Vagina (tissue), 2 donors: ENCODE data around the gene FBXO21. TPM values are rescaled to one million over a fixed set of nuclear protein-coding genes. Genes with fewer than 3 reads are reported as not detected.
"Not testable (repeated sequence)": the region's sequence is repeated elsewhere in the genome, so short reads cannot be mapped to it uniquely, and the experiment has no call there.

Experiments
- DNase-seq, 2 donors: peaks; one replicate each; pipeline ENCODE4 v3.0.0-alpha.2; 2017; ENCODE audit errors: extremely low spot score in 2 of 2
- H3K27ac ChIP-seq: fragments of 200-600 bp; sonication (generic); one replicate; pipeline ENCODE4 v1.5.1; 2019
- H3K27me3 ChIP-seq: fragments of 200-600 bp; sonication (generic); one replicate; pipeline ENCODE4 v1.5.1; 2019
- H3K36me3 ChIP-seq, 2 donors: fragments of 200-600 bp; sonication (generic); one replicate each; pipeline ENCODE4 v1.5.1; 2017 to 2019
- H3K4me1 ChIP-seq: fragments of 200-600 bp; sonication (generic); one replicate; pipeline ENCODE4 v1.5.1; 2019
- H3K4me3 ChIP-seq, 2 donors: fragments of 200-600 bp; sonication (generic); 1 replicate in 1 of 2; 2 replicates in 1 of 2; pipeline ENCODE4 v1.5.1; 2016 to 2019
- H3K9me3 ChIP-seq: fragments of 200-600 bp; sonication (generic); one replicate; pipeline ENCODE4 v1.5.1; 2019
- CTCF ChIP-seq, 3 experiments: fragments of 450-650 bp in 2 of 3; fragments of 200-600 bp in 1 of 3; sonication (generic) in 1 of 3; IDR thresholded peaks; one replicate each; pipeline ENCODE4 v1.5.1; 2017 to 2019; ENCODE audit warnings: antibody characterized with exemption in 3 of 3, mild to moderate bottlenecking in 2 of 3, moderate library complexity in 2 of 3
- POLR2A ChIP-seq, 2 donors: fragments of 450-650 bp; IDR thresholded peaks; one replicate each; pipeline ENCODE4 v1.6.1; 2017; ENCODE audit warnings: antibody characterized with exemption in 2 of 2, mild to moderate bottlenecking in 2 of 2, moderate library complexity in 2 of 2
- POLR2AphosphoS5 ChIP-seq, 2 donors: sonication (generic); formaldehyde crosslinking; IDR thresholded peaks; one replicate each; pipeline ENCODE4 v1.9.0; 2017; ENCODE audit warnings: antibody characterized with exemption in 2 of 2, mild to moderate bottlenecking in 2 of 2, low read depth in 1 of 2; ENCODE audit not compliant: insufficient read depth in 1 of 2
- intact Hi-C: fragments of 100-400 bp; cut with DNase I; formaldehyde crosslinking; loops from one replicate; pipeline ENCODE4 v1.15.1; 2023
- total RNA-seq: library from RNA; depleted of rRNA; stranded (reverse); fragments of >200 nt; gene quantifications from one replicate; pipeline ENCODE4 v1.2.3, GENCODE V29; 2016

Gene FBXO21
- total RNA-seq, 1 donor from 2014 or later, result 62.4 TPM

- intact Hi-C loops, result no loop called here
- H3K27me3 ChIP-seq, result no peaks in the 10 kb centered on the region
- no peak for DNase-seq
- TF ChIP-seq POLR2AphosphoS5 (IDR thresholded peaks at IDR 0.05; ENCODE audit: insufficient read depth in 1 of 2, low read depth in 1 of 2) (no peak), CTCF (IDR thresholded peaks at IDR 0.05) (no peak), POLR2A (IDR thresholded peaks at IDR 0.05) (no peak)
- no peaks in the 10 kb centered on the region for H3K9me3 ChIP-seq
- H3K36me3 ChIP-seq, result no peaks in the 10 kb centered on the region
- H3K27ac ChIP-seq, result no peak overlapping the region
- no peaks in the 10 kb centered on the region for H3K4me1 ChIP-seq
- no peak overlapping the region for H3K4me3 ChIP-seq
Measured at GRCh38 chr12:117111386-117111785, 78.9 kb downstream of the FBXO21 start.

- Histone ChIP-seq H3K9me3 (no peaks in the 10 kb centered on the region), H3K4me1 (no peaks in the 10 kb centered on the region), H3K27me3 (no peaks in the 10 kb centered on the region), H3K36me3 (no peaks in the 10 kb centered on the region), H3K4me3 (no peak overlapping the region), H3K27ac (no peak overlapping the region)
- no peak for TF ChIP-seq CTCF (IDR thresholded peaks at IDR 0.05)
- no peak for TF ChIP-seq POLR2AphosphoS5 (IDR thresholded peaks at IDR 0.05; ENCODE audit: insufficient read depth in 1 of 2, low read depth in 1 of 2)
- no peak for TF ChIP-seq POLR2A (IDR thresholded peaks at IDR 0.05)
- no peak for DNase-seq
- intact Hi-C loops, result no loop called here
Measured at GRCh38 chr12:117109943-117110635, 80.2 kb downstream of the FBXO21 start.

DNA sequence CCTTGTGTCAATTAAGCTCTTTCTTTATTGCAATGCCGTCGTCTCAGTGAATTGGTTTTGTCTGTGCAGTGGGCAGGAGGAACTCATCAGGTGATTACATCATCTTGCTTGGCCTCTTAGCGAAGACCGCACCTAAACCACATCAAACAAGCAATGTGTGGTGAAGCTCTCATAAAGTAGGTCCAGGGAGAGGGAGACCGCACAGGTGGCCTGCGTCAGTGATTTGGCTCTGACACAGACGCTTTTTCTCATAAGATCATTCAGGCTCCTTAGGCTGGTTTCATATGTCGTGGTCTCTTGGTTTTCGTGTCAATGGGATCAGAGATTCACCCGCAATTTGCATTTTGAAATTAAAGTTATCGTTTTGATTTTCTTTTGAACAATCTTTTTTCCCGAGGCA is 84.4 kb downstream of the FBXO21 start:
- Histone ChIP-seq H3K9me3 (no peaks in the 10 kb centered on the region), H3K4me1 (no peaks in the 10 kb centered on the region), H3K27me3 (no peaks in the 10 kb centered on the region), H3K36me3 (no peaks in the 10 kb centered on the region), H3K27ac (no peak overlapping the region), H3K4me3 (no peak overlapping the region)
- intact Hi-C loops, result no loop called here
- no peak for TF ChIP-seq POLR2A (IDR thresholded peaks at IDR 0.05)
- no peak for TF ChIP-seq POLR2AphosphoS5 (IDR thresholded peaks at IDR 0.05; ENCODE audit: insufficient read depth in 1 of 2, low read depth in 1 of 2)
- no peak for TF ChIP-seq CTCF (IDR thresholded peaks at IDR 0.05)
- DNase-seq, result no peak

- H3K27ac ChIP-seq, H3K9me3 ChIP-seq, H3K36me3 ChIP-seq, DNase-seq, H3K4me3 ChIP-seq, intact Hi-C loops, H3K4me1 ChIP-seq, H3K27me3 ChIP-seq: not testable (repeated sequence)
Measured at GRCh38 chr12:117104003-117104402, 86.3 kb downstream of the FBXO21 start.

DNA sequence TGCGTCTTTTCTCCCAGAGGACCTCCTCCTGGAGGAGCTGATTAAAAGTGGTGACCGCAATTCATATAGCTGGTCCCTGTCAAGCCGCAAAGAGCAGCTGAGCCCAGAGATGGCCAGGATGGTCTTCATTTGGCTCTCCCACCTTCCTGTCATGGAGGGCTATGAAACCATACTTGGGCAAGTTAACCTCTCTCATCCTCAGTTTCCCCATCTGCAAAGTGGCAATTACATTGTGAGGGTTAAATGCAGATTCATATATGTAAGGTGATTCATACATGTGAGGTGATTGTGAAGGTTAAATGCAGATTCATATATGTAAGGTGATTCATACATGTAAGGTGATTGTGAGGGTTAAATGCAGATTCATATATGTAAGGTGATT is 87.5 kb downstream of the FBXO21 start:
- H3K4me1 ChIP-seq, result peaks cover 10% of the 10 kb centered on the region
- no peak for TF ChIP-seq POLR2A (IDR thresholded peaks at IDR 0.05)
- no peak for TF ChIP-seq CTCF (IDR thresholded peaks at IDR 0.05)
- no peak for TF ChIP-seq POLR2AphosphoS5 (IDR thresholded peaks at IDR 0.05; ENCODE audit: insufficient read depth in 1 of 2, low read depth in 1 of 2)
- no peaks in the 10 kb centered on the region for H3K9me3 ChIP-seq
- no peaks in the 10 kb centered on the region for H3K36me3 ChIP-seq
- no peak overlapping the region for H3K27ac ChIP-seq
- H3K4me3 ChIP-seq, result no peak overlapping the region
- H3K27me3 ChIP-seq, result no peaks in the 10 kb centered on the region
- intact Hi-C loops, result no loop called here
- DNase-seq, result no peak
